ENCODE measurements around the gene TPD52L1. TPM values are rescaled to one million over a fixed set of nuclear protein-coding genes. Genes with fewer than 3 reads are reported as not detected.

The TPD52L1 gene
- total and polyA plus RNA-seq, 7 donors, result 8.1 to 98.9 (median 61.0) TPM

GRCh38 chr6:125222531-125223455 lies 69.2 kb downstream of the TPD52L1 start:
- Histone ChIP-seq H3K4me3 (no peak overlapping the region), H3K27me3 (no peaks in the 10 kb centered on the region), H3K27ac (peak overlapping the region; percentile 31 to 72 (median 66)), H3K9me3 (no peaks in the 10 kb centered on the region), H3K36me3 (no peaks in the 10 kb centered on the region), H3K4me1 (peaks cover 0 to 38% (median 29%) of the 10 kb centered on the region in 4 donors)
- 34 to 63% methylated on average over 4 of the region's 4 CpGs for WGBS, 2 donors
- TF ChIP-seq CTCF (IDR thresholded peaks at IDR 0.05), result no peak
- no peak for TF ChIP-seq POLR2A (IDR thresholded peaks at IDR 0.05)
- no peak for TF ChIP-seq POLR2AphosphoS5 (IDR thresholded peaks at IDR 0.05)
- TF ChIP-seq EP300 (IDR thresholded peaks at IDR 0.05), result no peak
- no peak for DNase-seq
- intact Hi-C loops (cut with DNase I), result no loop called here

- WGBS, 2 donors, result 80 to 81% methylated on average over 3 of the region's 3 CpGs
- peaks cover 0 to 45% (median 31%) of the 10 kb centered on the region in 4 donors for H3K4me1 ChIP-seq
- peak overlapping the region in 3 of 4 donors; percentile 29 to 47 (median 42) for H3K27ac ChIP-seq
These were observed 70.8 kb downstream of the TPD52L1 start for GRCh38 chr6:125224231-125224861.

GRCh38 chr6:125227244-125227643 lies 73.7 kb downstream of the TPD52L1 start:
- H3K4me1 ChIP-seq, result peaks cover 0 to 40% (median 30%) of the 10 kb centered on the region in 4 donors
- DNase-seq, result no peak
- intact Hi-C loops (cut with DNase I), result no loop called here
- no peaks in the 10 kb centered on the region for H3K9me3 ChIP-seq
- no peak for TF ChIP-seq EP300 (IDR thresholded peaks at IDR 0.05)
- TF ChIP-seq CTCF (IDR thresholded peaks at IDR 0.05), result no peak
- H3K36me3 ChIP-seq, result no peaks in the 10 kb centered on the region
- H3K27ac ChIP-seq, result no peak overlapping the region
- no peaks in the 10 kb centered on the region for H3K27me3 ChIP-seq
- WGBS, 2 donors, result 90 to 91% methylated on average over 6 of the region's 6 CpGs
- no peak overlapping the region for H3K4me3 ChIP-seq

More at GRCh38 chr6:125224231-125224861, 70.8 kb downstream of the TPD52L1 start:
- intact Hi-C loops (cut with DNase I), result no loop called here
- no peaks in the 10 kb centered on the region for H3K27me3 ChIP-seq
- no peak for TF ChIP-seq POLR2A (IDR thresholded peaks at IDR 0.05)
- no peak for TF ChIP-seq CTCF (IDR thresholded peaks at IDR 0.05)
- TF ChIP-seq POLR2AphosphoS5 (IDR thresholded peaks at IDR 0.05), result no peak
- TF ChIP-seq EP300 (IDR thresholded peaks at IDR 0.05), result no peak
- H3K4me3 ChIP-seq, result no peak overlapping the region
- no peaks in the 10 kb centered on the region for H3K36me3 ChIP-seq
- DNase-seq, result no peak
- no peaks in the 10 kb centered on the region for H3K9me3 ChIP-seq

- intact Hi-C loops (cut with DNase I), result no loop called here
- no peak for TF ChIP-seq CTCF (IDR thresholded peaks at IDR 0.05)
- no peak for TF ChIP-seq POLR2A (IDR thresholded peaks at IDR 0.05)
- peak in 2 of 4 donors; percentile 31 to 50 for TF ChIP-seq POLR2AphosphoS5 (IDR thresholded peaks at IDR 0.05)
- 83 to 90% methylated on average over 6 of the region's 6 CpGs for WGBS, 2 donors
- H3K4me3 ChIP-seq, result peak overlapping the region in 3 of 4 donors; percentile 3 to 28 (median 13)
- H3K27ac ChIP-seq, result peak overlapping the region in 3 of 4 donors; percentile 57 to 71 (median 64)
- H3K27me3 ChIP-seq, result no peaks in the 10 kb centered on the region
- no peaks in the 10 kb centered on the region for H3K36me3 ChIP-seq
- H3K4me1 ChIP-seq, result peaks cover 0 to 46% (median 35%) of the 10 kb centered on the region in 4 donors
- no peaks in the 10 kb centered on the region for H3K9me3 ChIP-seq
- no peak for DNase-seq
These were observed 75.5 kb downstream of the TPD52L1 start for GRCh38 chr6:125228981-125229479.
